Left lung (tissue), 10 donors: Measurements from ENCODE around the gene CPM. TPM values are rescaled to one million over a fixed set of nuclear protein-coding genes. Genes with fewer than 3 reads are reported as not detected.

ENCODE experiments used
- ATAC-seq: fragments of 200-7000 bp; cut with Tn5 transposase; one replicate; pipeline ENCODE4 v1.9.1; 2020; ENCODE audit warnings: moderate library complexity
- DNase-seq, 4 donors: peaks; one replicate each; pipeline ENCODE4 v3.0.0-alpha.2; 2013 to 2020
- H3K27ac ChIP-seq, 2 donors: fragments of 200-600 bp; sonication (generic) in 1 of 2; one replicate each; pipeline versions ENCODE4 v1.5.0 to v1.8.0; 2020 to 2021
- H3K27me3 ChIP-seq, 2 donors: fragments of 200-600 bp; sonication (generic) in 1 of 2; one replicate each; pipeline versions ENCODE4 v1.5.0 to v1.8.0; 2020 to 2021
- H3K36me3 ChIP-seq, 2 donors: fragments of 200-600 bp; sonication (generic) in 1 of 2; one replicate each; pipeline versions ENCODE4 v1.5.0 to v1.8.0; 2020 to 2021
- H3K4me1 ChIP-seq, 2 donors: fragments of 200-600 bp; one replicate each; pipeline ENCODE4 v1.8.0; 2021
- H3K4me3 ChIP-seq, 2 donors: fragments of 200-600 bp; sonication (generic) in 1 of 2; one replicate each; pipeline versions ENCODE4 v1.5.0 to v1.8.0; 2020 to 2021; ENCODE audit warnings: mild to moderate bottlenecking in 1 of 2
- H3K9me3 ChIP-seq, 2 donors: fragments of 200-600 bp; sonication (generic) in 1 of 2; one replicate each; pipeline versions ENCODE4 v1.5.0 to v1.8.0; 2020 to 2021
- CTCF ChIP-seq, 2 donors: fragments of 200-600 bp; sonication (generic) in 1 of 2; IDR thresholded peaks; one replicate each; pipeline versions ENCODE4 v1.5.0 to v1.8.0; 2021; ENCODE audit warnings: antibody characterized with exemption in 2 of 2
- intact Hi-C, 2 donors: fragments of 100-400 bp; cut with DNase I; formaldehyde crosslinking; loops; one replicate each; pipeline versions ENCODE4 v1.11.2 to v1.14.2; 2022
- polyA plus RNA-seq, 6 donors: library from polyadenylated mRNA; unstranded; fragments of 120-200 nt; gene quantifications; one replicate each; pipeline ENCODE4 v1.2.1, GENCODE V29; 2013; ENCODE audit not compliant: insufficient read length in 6 of 6
- total RNA-seq, 2 donors: library from RNA; stranded (reverse); fragmentation: NEBNext Ultra II Directional; extraction: Animal tissue kit (Norgen Biotek cat#: 25700); gene quantifications; one replicate each; pipeline ENCODE4 v1.2.1, GENCODE V29; 2021
- donor health status: DM: no; HTN: yes; CAD: no.
- donor health status: DM: no; HTN: no; CAD: no.

CPM gene
- total and polyA plus RNA-seq, 8 donors = 180 to 708 (median 336) TPM

GRCh38 chr12:68972595-68972994 is 39.6 kb upstream of the CPM start:
- TF ChIP-seq CTCF (IDR thresholded peaks at IDR 0.05) = no peak
- DNase-seq = no peak
- intact Hi-C loops = no loop called here
- no peaks in the 10 kb centered on the region for H3K9me3 ChIP-seq
- H3K36me3 ChIP-seq = no peaks in the 10 kb centered on the region
- peak overlapping the region; percentile 30 to 76 for H3K27ac ChIP-seq
- no peak for ATAC-seq
- H3K4me3 ChIP-seq = no peak overlapping the region
- no peaks in the 10 kb centered on the region for H3K27me3 ChIP-seq
- H3K4me1 ChIP-seq = peaks cover 0 to 25% of the 10 kb centered on the region in 2 donors

GRCh38 chr12:68971404-68971803 is 38.4 kb upstream of the CPM start:
- no peak for TF ChIP-seq CTCF (IDR thresholded peaks at IDR 0.05)
- H3K4me3 ChIP-seq = no peak overlapping the region
- DNase-seq (peak in 1 of 4 donors; percentile 48), ATAC-seq (peak; percentile 74)
- peak overlapping the region; percentile 67 to 76 for H3K27ac ChIP-seq
- H3K36me3 ChIP-seq = no peaks in the 10 kb centered on the region
- H3K4me1 ChIP-seq = peaks cover 0 to 22% of the 10 kb centered on the region in 2 donors
- intact Hi-C loops = no loop called here
- H3K27me3 ChIP-seq = no peaks in the 10 kb centered on the region
- no peaks in the 10 kb centered on the region for H3K9me3 ChIP-seq

DNA sequence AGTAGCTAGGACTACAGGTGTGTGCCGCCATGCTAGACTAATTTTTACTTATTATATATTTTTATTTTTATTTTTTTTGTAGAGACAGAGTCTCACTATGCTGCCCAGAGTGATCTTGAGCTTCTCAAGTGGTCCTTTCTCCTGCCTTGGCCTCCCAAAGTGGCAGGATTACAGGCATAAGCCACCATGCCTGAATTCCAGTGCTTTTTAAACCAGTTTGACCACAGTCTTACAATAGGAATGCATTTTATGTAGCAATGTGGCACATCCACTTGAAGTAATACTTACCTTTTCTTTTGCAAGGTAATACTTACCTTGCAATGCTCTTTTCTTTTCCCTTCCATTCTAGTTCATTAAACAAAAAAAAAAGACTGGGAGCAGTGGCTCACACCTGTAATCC is 38.0 kb upstream of the CPM start:
- intact Hi-C loops = no loop called here
- H3K9me3 ChIP-seq = no peaks in the 10 kb centered on the region
- no peaks in the 10 kb centered on the region for H3K36me3 ChIP-seq
- no peaks in the 10 kb centered on the region for H3K27me3 ChIP-seq
- peaks cover 0 to 22% of the 10 kb centered on the region in 2 donors for H3K4me1 ChIP-seq
- H3K27ac ChIP-seq = peak overlapping the region; percentile 67 to 76
- ATAC-seq (peak; percentile 80), DNase-seq (no peak)
- H3K4me3 ChIP-seq = no peak overlapping the region
- TF ChIP-seq CTCF (IDR thresholded peaks at IDR 0.05) = no peak

- Histone ChIP-seq H3K4me3 (no peak overlapping the region), H3K36me3 (no peaks in the 10 kb centered on the region), H3K4me1 (peaks cover 0 to 22% of the 10 kb centered on the region in 2 donors), H3K9me3 (no peaks in the 10 kb centered on the region), H3K27ac (peak overlapping the region; percentile 67 to 76), H3K27me3 (no peaks in the 10 kb centered on the region)
- no peak for DNase-seq
- ATAC-seq = no peak
- intact Hi-C loops = no loop called here
- TF ChIP-seq CTCF (IDR thresholded peaks at IDR 0.05) = no peak
Observed at GRCh38 chr12:68970306-68970705, 37.3 kb upstream of the CPM start.

GRCh38 chr12:68967046-68967445 is 34.1 kb upstream of the CPM start:
- no peaks in the 10 kb centered on the region for H3K36me3 ChIP-seq
- no peaks in the 10 kb centered on the region for H3K9me3 ChIP-seq
- H3K27me3 ChIP-seq = no peaks in the 10 kb centered on the region
- ATAC-seq = no peak
- no peak for TF ChIP-seq CTCF (IDR thresholded peaks at IDR 0.05)
- intact Hi-C loops = no loop called here
- H3K4me1 ChIP-seq = peaks cover 0 to 29% of the 10 kb centered on the region in 2 donors
- no peak overlapping the region for H3K27ac ChIP-seq
- H3K4me3 ChIP-seq = no peak overlapping the region
- no peak for DNase-seq
